Muscle of arm (tissue), 12 donors: Measurements from ENCODE around the gene TEDC1. TPM values are rescaled to one million over a fixed set of nuclear protein-coding genes. Genes with fewer than 3 reads are reported as not detected.

Experiments
- DNase-seq: peaks from one replicate; pipeline ENCODE4 v3.0.0-alpha.2; 2013
- polyA plus RNA-seq, 12 donors: library from polyadenylated mRNA; unstranded; fragments of 120-200 nt; gene quantifications; one replicate each; pipeline ENCODE4 v1.2.1, GENCODE V29; 2013; ENCODE audit not compliant: insufficient read length in 12 of 12

Gene TEDC1
- polyA plus RNA-seq, 12 donors: 2.2 to 7.1 (median 5.3) TPM; not detected in 2

DNA sequence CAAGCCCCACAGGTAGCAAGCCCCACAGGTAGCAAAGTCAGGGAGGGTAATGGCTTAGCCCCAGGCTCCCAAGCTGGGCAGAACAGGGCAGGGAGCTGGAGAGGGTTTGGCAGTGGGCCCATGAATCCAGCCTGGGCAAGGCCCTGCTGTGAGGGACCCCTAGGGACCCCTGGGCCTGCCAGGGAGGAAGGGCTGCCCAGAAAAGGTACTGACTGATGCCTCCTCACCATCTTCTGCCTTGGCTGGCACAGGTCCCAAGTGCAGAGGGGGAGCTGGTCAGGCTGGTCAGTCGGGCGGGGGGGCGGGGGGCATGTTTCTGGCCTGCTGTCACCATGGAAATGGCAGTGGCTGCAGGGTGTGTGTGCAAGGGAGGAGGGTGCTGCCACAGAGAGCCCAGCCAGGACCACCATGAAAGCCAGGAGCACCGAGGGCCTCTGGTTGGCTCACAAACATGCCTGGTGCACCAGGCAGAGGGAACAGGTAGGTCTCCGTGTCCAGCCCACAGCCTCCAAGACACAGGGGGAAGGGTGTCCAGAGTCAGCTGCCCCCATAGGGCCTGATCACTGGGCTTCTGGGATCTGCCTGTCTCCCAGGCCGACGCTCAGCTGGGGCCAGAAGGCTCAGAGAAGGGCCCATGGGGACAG, 17.9 kb upstream of the TEDC1 start:
- no peak for DNase-seq

DNA sequence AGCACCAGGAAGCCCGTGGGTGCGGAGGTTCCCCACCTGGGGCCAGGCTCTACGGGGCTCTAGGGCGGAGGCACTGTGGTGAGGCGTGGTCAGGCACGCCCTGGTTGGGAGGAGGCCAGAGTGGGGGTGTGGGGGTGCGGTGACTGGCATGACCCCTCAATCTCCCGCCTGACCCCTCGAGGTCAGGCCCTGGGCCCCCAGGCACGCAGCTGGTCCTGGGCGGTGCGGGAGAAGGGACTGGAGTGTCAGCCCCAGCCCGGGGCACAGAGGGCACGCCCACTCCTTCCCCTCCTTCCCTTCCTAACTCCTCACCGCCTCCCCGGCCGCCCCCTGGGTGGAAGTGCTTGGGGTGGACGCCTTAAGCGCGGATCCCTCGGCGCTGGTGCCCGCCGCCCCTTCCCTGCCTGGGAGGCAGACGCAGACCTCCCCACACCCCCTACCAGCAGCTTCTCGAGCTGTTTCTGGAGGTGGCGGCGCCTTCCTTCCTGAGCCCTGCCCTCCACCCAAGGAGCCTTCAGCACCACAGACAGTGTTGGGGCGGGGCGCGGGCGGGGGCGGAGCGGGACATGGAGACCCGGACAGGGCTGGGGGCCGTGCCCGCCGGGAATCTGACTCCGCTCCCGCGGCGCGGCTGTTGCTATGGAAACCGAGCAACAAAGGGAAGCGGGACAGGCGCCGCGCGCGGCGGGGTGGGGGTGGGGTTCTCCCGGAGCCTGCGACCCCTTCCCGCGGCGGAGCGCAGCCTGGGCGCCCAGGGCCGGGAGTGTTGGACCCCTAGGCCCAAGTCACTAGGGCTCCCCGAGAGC, 17.2 kb upstream of the TEDC1 start:
- DNase-seq: peak; percentile 78

DNA sequence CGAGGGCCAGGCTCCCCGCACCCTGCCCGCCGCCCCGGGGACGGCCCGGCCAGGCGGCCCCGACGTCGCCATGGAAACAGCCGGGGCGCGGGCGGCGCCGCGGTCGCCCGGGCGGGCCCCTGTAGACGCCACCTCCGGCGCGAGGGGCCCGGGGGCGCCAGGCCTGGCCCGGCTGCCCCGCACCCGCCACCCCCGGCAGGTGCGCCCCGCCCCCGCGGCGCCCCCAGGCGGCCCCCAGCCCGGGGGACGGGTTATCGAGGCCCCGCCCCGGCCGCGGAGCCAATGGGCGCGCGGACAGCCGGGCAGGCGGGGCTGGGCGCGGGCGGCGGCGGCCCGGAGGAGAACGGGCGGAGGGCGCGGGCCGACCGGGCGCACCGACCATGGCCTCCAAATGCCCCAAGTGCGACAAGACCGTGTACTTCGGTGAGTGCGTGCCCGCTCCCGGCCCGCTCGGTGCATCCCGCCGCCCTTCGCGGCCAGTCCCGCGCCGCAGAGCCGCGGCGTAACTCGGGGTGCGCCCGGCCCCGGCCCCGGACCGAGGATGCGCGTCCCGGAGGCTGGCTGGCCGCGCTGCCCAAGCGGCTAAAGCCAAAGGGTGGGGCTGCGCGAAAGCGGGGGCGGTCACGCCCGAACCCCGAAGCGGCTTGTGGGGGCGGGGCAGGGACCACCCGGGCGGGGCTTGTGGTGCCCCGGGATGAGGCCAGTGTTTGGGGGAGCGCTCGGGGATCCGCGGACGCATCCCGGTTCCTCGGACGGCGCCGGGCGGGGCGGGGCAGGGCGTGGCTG, 16.4 kb upstream of the TEDC1 start, which contains the start of gene CRIP2:
Gene CRIP2, plus strand, starts transcription at position 339 of the 786 bp plus-strand sequence. Its CDS starts 42 bp downstream, at position 381.
- DNase-seq: no peak

DNA sequence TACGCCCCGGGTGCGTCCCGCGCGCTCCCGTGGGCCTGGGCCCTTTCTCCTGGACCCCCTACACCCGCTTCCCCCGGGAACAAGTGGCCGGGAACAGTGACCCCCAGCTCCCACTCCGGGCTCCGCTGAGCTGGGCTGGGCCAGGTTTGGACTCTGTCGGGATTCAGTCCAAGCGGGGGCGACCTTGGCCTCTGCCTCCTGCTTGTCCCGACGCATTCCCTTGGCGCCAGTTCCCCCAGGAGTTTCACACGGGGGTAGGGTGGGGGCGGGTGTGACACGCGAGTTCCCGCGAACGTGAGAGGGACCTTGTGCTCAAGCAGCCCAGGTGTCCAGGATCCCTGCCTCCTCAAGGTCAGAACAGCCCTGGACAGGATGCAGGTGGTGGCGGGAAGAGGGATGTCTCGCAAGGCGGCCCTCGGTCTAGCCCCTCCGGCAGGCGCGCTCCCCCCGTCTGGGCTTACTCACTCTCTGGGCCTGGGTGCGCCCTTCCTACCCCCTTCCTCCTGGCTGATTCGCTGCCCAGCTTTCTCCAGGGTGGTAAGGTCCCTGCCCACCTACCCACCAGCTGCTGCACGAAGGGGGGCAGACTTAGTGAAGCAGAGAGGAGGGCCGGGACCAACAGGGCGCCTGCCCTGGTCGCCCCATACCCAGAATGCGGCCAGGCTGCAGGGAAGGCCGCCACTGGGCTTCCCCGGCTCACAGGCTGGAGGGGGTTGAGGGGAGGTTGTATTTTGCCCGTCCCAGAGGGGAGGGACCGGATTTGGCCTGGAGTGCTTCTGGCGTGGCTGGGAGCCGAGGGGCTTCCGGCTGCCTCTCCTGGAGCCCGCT, 15.6 kb upstream of the TEDC1 start:
- DNase-seq: no peak

DNA sequence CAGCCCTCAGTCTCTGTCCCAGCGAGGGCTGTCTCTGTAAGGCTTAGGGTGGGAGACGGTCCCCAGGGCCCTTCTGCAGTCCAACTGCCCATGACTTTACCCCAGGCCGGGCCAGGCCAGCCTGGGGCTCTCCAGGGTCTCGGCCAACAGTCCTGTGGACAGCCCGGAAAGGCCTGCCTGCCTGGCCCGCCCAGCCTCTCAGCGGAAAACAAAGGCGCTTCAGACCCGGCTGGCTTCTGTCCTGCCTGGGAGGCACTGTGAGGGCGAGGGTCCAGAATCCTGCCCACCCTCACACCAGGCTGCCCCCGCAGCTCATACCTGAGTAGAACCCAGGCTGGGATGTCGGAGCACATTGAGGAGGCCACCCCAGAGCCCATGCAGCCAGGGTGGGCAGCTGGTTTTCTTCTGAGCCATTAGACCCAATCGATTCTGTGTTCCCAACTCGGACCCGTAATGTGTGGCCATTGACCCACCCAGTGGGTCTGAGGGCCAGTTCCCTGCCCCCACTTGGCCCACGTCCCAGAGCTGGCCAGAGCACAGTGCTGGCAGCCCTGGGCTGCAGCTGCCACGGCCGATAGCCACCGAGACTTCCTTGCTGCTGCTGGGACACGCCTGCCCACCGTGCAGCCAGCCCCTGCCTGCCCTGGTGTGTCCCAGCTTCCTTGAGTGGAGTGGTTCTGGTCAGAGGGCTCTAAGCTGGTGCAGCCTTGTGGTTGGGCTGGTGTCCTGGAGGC, 14.8 kb upstream of the TEDC1 start:
- no peak for DNase-seq

DNA sequence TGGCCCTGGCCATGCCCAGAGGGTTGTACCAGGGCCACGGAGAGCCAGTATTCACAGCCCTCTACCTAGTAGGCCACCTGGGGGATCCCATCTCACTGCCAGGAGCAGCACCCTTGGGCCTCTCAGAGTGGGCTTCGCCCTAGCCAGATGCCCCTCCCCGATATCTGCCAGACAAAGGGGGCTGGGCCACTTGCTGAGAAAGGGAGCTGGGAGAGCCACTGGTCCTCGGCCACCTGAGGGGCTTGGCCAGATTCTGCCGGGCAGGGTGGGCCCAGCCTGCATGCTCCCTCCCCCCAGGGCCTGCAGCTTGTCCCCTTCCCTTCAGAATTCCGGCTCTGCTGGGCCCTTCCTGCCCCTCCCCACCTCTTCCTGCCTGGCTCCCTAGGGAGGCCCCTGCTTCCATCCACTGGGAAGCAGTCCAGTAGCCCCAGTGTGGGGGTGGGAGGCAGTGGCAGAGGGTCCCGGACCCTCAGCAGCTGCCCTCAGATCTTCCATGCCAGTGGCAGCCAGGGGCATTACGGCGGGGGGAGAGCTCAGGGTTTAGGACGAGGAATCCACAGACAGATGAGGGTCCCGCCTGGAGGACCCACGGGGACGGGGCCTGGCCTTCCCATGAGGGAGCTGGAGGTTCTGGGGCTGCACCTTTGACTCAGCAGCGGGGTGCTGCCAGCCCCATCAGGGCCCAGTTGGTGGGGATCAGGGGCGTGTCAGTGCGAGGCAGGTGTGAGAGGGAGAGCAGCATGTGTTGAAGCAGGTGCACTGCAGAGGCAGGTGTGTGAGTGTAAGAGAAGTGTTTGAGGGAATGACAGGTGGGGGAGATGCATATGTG, 14.0 kb upstream of the TEDC1 start:
- no peak for DNase-seq

DNA sequence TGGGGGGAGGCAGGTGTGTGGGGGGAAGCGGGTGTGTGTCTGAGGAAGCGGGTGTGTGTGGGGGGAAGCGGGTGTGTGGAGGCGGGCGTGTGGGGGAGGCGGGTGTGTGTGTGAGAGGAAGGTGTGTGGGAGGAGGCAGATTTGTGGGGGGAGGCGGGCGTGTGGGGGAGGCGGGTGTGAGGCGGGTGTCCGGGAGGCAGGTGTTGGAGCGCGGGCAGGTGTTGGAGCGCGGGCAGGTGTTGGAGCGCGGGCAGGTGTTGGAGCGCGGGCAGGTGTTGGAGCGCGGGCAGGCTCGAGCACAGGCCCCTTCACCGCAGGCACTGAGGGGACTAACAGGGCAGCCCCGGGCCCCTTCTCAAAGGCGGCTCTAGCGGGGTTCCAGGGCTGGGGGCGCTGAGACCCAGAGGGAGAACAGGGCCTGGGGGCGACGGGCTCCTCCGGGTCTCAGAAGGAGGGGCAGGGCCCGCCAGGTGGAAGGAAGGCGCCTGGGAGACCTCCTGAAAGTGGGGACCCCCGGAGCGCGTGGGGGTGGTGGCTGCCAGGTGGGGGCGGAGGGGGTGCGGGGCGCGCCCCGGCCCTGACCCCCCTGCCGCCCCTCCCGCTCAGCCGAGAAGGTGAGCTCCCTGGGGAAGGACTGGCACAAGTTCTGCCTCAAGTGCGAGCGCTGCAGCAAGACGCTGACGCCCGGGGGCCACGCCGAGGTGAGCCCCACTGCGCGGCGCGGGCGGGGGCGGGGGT, 13.2 kb upstream of the TEDC1 start:
- no peak for DNase-seq

DNA sequence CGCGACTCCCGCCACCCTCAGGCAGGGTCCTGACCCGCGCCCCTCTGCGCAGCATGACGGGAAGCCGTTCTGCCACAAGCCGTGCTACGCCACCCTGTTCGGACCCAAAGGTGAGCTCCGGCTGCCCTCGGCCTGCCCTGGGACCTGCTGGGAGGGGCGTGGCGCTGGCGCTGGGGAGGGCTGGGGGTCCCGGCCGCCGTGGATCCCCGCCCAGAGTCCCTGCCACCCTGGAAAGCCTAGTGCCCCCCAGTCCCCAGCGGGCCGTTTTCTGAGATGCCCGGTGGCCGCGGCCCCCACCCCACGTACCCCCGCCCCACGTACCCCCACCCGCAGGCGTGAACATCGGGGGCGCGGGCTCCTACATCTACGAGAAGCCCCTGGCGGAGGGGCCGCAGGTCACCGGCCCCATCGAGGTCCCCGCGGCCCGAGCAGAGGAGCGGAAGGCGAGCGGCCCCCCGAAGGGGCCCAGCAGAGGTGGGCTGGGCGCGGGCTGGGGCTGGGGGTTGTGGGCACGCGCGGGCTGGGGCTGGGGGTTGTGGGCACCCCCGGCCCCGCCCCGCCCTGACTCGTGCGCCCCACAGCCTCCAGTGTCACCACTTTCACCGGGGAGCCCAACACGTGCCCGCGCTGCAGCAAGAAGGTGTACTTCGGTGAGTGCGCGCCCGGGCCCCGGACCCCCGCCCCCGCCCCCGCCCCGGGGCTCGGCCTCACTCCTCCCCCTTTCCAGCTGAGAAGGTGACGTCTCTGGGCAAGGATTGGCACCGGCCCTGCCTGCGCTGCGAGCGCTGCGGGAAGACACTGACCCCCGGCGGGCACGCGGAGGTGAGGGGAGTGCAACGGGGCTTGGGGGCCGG, 12.4 kb upstream of the TEDC1 start:
- DNase-seq: no peak

DNA sequence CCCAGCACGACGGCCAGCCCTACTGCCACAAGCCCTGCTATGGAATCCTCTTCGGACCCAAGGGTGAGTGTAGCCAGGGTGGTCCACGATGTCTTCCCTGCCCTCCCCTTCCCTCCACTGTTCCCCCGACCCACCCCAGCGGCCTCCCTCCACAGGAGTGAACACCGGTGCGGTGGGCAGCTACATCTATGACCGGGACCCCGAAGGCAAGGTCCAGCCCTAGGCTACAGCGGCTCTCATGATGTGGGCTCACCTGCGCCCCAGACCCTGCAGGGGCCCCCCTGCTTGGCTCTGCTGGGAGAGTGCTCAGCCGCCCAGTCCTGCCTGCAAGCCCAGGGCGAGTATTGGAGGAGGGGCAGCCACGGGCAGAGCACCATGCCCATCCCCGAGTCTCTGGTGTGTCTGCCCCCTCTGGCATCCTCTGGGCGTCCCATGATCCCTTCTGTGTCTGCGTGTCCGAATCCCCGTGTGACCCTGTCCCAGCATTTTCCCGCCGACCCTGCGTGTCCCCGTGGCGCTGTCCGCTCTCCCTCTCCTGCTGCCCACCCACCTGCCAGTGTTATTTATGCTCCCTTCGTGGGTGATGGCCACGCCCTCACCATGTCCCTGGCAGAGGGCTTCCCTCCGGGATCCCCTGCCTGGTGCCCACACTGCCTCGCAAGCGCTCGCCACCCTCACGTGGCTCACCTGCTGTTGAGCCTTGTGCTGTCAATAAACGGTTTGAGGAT, 11.5 kb upstream of the TEDC1 start:
- no peak for DNase-seq

DNA sequence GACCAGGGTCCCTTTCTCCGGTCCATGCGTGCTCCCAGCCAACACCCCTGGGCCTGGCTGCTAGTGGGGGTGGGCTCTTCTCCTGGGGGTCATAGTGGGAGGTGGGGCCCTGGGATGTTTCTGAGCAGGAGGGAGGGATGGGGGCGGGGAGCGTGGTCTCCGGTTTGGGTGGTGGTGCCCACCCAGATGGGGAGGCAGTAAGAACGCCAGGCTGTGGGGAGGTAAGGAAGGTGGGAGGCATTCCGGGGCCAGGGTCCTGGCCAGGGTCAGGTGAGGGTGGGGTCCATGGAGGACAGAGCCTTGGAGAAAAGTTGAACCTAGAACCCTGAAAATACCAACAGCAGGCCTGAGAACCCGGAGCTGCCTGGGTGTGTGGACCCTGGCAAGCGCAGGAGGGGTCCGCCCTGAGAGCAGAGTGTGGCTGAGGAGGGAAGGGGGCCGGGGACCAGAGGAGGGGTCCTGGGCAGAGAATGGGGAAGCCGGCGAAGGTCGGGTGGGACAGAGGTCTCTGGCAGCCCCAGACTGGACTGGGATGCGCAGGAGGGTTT, 10.8 kb upstream of the TEDC1 start:
- no peak for DNase-seq

DNA sequence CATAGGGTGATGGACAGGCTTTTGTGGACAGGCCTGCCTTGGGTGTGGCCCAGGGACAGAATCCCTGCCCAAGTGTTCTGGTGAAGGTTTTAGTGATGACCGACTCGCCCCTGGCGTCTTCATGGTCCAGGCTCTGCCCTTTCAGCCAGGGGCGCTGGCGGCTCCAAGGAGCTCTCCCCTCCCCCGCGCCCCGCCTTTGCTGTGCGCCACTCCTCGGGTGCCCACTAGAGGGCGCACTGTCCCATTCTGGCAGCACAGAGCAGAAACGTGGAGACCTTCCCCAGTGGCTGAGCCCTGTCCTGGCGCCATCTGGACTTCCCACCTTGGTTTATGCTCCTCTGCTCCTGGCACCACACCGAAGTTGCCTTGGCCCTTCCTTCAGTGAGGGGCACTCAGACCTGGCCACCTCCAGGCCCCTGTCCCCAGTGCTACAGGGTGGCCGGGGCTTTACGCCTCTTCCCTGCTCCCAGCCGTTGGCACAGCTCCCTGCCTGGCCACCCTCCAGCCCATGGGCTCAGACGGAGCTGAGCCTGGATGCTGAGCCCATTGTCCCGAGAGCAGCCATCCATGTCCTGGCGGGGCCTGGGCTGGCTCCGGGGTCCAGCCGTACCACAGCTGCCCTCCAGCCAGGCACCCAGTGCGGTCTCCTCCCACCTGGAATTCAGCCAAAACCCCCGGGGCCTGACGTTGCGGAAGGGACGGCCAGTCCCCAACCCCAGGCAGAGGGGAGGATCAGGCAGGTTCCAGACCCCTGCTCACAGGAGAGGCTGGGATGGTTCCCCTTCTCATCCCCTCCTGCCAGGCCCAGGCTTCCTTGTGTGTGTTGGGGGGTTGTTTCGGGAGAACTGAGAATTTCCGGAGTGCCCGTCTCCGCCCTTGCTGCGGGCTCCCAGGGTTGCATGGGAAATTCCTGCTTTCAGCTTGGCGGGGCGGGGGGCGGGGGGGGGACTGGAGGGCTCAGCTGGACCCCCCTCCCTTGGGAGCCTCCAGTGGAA, 9.9 kb upstream of the TEDC1 start:
- peak; percentile 94 for DNase-seq

DNA sequence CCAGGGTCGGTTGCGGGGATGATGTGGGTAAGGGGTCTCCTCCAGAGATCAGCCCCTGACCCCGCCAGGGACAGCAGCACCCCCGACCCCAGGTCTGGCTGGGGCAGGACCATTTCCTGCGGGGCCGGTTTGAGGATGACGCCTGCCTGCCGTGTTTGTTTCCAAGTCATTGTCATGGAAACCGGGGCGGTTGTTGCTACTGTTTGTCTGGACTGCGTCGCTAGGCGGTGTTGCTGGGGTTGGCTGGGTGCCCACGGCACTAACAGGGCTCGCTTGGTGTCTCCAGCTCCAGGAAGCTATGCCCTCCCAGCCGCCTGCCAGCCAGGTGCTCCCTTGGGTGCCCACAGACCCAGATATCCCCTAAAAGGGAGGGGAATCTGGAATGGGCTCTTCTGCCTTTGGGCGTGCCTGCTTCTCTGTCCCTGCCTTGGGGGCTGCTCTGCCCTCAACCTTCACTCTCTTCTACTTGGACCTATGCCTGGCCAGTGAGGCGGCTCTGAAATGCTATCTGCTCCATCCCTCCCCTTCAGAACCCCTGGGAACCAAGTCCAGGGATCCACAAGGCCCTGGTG, 9.1 kb upstream of the TEDC1 start:
- peak; percentile 96 for DNase-seq

DNA sequence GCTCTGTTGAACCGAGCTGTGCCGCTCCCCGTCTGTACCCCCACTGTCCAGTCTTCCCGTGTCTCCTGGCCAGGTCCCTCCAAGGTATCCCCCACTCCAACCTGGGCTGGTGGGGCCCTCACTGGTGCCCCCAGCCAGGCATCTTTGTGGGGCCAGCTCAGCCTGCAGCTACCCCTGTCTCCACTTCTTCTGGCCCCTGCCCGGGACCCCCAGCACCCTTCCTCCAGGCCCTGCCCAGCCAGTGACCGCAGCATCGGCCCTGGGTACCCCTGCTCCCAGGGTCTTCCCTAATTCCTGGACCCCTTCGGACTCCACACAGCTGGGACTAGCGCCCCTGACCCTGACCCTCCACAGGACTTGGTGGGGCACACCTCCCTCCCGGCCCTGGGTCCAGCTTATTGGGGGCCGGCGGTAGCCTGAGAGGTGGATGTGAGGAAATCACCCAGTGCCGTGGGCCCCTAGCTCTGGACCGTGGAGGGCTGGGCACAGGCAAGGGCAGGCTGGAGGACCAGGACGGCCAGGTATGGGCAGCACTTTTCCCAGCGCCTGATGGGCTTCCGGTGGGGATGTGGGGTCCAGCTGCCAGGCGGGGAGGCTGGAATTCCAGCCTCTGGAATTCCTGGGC, 8.4 kb upstream of the TEDC1 start:
- DNase-seq: no peak

DNA sequence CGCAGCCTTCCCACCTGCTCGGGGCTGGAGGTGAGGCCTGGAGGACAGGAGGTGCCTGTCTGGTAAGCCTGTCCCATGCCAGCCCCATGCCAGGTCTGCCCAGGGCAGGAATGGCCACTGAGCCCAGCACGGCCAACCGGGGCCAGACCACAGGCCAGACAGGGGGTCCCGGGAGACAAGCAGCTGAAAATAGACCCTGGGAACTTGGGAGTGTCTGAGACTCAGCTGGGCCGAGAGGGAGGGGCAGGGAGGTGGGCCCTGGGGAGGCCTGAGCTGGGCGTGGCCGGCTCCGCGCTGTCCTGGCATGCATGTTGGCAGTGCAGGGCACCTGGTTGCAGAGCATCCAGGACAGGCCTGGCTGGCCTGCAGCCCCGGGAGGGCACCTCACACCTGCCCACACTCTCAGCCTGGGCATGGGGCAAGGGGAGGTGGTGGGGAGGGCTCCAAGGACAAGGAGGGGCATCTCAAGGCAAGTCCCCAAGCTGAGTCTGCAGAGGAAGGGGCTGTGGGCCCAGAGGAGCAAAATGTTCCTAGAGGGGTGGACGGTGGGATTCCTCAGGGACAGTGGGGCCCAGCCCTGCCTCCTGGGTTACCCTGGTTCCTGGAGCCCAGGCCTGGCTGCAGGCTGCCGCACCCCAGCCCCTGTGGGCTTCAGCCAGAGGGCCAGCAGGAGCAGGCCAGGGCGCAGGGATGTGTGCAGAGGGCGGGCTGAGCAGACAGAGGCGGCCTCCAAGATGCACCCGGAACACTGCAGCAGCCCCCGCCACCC, 7.6 kb upstream of the TEDC1 start:
- no peak for DNase-seq
